ENCODE measurements around the gene SUMO4.

DNA sequence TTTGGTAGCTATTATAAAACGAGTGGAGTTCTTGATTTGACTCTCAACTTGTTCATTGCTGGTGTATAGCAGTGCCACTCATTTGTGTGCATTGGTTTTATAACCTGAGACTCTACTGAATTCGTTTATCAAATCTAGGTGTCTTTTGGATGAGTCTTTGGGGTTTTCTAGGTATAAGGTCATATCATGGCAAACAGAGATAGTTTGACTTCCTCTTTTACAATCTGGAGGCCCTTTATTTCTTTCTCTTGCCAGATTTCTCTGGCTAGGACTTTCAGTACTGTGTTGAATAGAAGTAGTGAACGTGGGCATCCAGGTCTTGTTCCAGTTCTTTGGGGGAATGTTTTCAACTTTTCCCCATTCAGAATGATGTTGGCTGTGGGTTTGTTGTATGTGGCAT lies 38.8 kb downstream of the SUMO4 start:
- TF ChIP-seq HDGF (IDR thresholded peaks at IDR 0.05; ENCODE audit: borderline replicate concordance): no peak
- no peak for TF ChIP-seq L3MBTL2 (conservative IDR thresholded peaks at IDR 0.05)
- TF ChIP-seq SP1 (IDR thresholded peaks at IDR 0.05): no peak
- TF ChIP-seq FOXA1 (IDR thresholded peaks at IDR 0.05): no peak
- no peak for TF ChIP-seq ZNF384 (IDR thresholded peaks at IDR 0.05)
- no peak for TF ChIP-seq FOXM1 (IDR thresholded peaks at IDR 0.05; ENCODE audit: borderline replicate concordance)
- no peak for TF ChIP-seq NFRKB (IDR thresholded peaks at IDR 0.05)
- no peak for TF ChIP-seq PKNOX1 (IDR thresholded peaks at IDR 0.05)
- TF ChIP-seq ARNT (IDR thresholded peaks at IDR 0.05): no peak
- no peak for TF ChIP-seq BHLHE40 (IDR thresholded peaks at IDR 0.05; ENCODE audit: borderline replicate concordance)
- TF ChIP-seq CTBP1 (IDR thresholded peaks at IDR 0.05; ENCODE audit: borderline replicate concordance): no peak
- no peak for TF ChIP-seq FOXK2 (IDR thresholded peaks at IDR 0.05)

Measured in HEK293T (cell line).